Right lobe of liver (tissue), 4 donors: ENCODE data around the gene EEF2.

Experiments used
- POLR2A ChIP-seq: fragments of 450-650 bp; IDR thresholded peaks from one replicate; pipeline ENCODE4 v1.6.1; 2017; ENCODE audit warnings: antibody characterized with exemption, mild to moderate bottlenecking
- TF ChIP-seq, protein P1 (sequence below), 4 donors: fragments of 200-600 bp in 3 of 4; fragments of 450-650 bp in 1 of 4; IDR thresholded peaks; one replicate each; pipeline versions ENCODE4 v1.5.1 to v1.8.0; 2016 to 2022; ENCODE audit warnings: antibody characterized with exemption in 4 of 4, mild to moderate bottlenecking in 2 of 4
- donor health status: DM: no; HTN: no; CAD: no.
- donor health status: DM: no; HTN: no; CAD: no.
- donor health status: DM: no; HTN: yes; CAD: no.

DNA sequence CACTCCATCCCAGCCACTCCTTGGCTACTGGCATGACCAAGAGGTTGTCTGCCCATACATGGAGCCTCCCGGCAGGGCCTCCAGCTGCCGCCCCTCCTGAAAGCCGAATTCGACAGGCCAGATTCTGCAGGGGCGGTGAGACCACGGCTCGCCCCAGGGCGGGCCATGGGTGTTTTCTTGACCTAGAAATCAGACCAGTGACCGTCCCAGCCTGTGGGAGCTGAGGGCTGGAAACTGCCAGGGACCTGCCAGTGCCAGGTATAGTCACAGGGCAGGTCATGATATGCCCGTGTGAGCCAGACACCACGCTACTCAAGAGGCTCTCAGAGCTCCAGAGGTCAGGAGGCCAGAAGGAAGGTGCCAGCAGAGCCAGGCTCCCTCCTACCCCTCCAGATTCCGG lies 31.2 kb downstream of the EEF2 start:
- TF ChIP-seq, protein P1, sequence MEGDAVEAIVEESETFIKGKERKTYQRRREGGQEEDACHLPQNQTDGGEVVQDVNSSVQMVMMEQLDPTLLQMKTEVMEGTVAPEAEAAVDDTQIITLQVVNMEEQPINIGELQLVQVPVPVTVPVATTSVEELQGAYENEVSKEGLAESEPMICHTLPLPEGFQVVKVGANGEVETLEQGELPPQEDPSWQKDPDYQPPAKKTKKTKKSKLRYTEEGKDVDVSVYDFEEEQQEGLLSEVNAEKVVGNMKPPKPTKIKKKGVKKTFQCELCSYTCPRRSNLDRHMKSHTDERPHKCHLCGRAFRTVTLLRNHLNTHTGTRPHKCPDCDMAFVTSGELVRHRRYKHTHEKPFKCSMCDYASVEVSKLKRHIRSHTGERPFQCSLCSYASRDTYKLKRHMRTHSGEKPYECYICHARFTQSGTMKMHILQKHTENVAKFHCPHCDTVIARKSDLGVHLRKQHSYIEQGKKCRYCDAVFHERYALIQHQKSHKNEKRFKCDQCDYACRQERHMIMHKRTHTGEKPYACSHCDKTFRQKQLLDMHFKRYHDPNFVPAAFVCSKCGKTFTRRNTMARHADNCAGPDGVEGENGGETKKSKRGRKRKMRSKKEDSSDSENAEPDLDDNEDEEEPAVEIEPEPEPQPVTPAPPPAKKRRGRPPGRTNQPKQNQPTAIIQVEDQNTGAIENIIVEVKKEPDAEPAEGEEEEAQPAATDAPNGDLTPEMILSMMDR (IDR thresholded peaks at IDR 0.05), result no peak
- no peak for TF ChIP-seq POLR2A
